H1 (cell line): ENCODE results near the gene CDK5. TPM values are rescaled to one million over a fixed set of nuclear protein-coding genes. Genes with fewer than 3 reads are reported as not detected.

Experiments used
- CTCF ChIA-PET: fragments of 300-600 bp; sonication (Branson Sonifier 250); formaldehyde crosslinking; loops from one replicate; lab custom pipeline; 2021; ENCODE audit not compliant: partially characterized antibody; lab: Charles Lee
- POLR2A ChIA-PET: fragments of 300-600 bp; sonication (Branson Sonifier 250); formaldehyde crosslinking; loops from one replicate; lab custom pipeline; 2021; ENCODE audit warnings: inconsistent platforms; ENCODE audit not compliant: partially characterized antibody; lab: Charles Lee
- DNase-seq, 2 experiments: peaks; one replicate each; pipeline versions ENCODE4 v3.0.0 to v3.0.0-alpha.2; 2010 to 2022; ENCODE audit warnings: low spot score in 2 of 2, low read depth in 1 of 2, mixed read lengths in 1 of 2
- FAIRE-seq: peaks from 2 replicates; lab custom pipeline; 2011; peaks lifted over from hg19 to GRCh38; lab: Jason Lieb, UNC
- H2AFZ ChIP-seq: 2 replicates; pipeline ENCODE4 v1.8.1; 2012; ENCODE audit warnings: low read length, inconsistent platforms
- H2AK5ac ChIP-seq: 2 replicates; pipeline ENCODE4 v1.6.1; 2013; ENCODE audit warnings: low read depth, low read length
- H2BK120ac ChIP-seq: replicated peaks from 2 replicates; pipeline ENCODE3; 2013; ENCODE audit warnings: low read depth, low read length, inconsistent platforms
- H2BK12ac ChIP-seq: 2 replicates; pipeline ENCODE4 v1.6.1; 2013; ENCODE audit warnings: low read depth, low read length
- H2BK15ac ChIP-seq: 2 replicates; pipeline ENCODE4 v1.6.1; 2013; ENCODE audit warnings: low read length
- H2BK20ac ChIP-seq: 2 replicates; pipeline ENCODE4 v1.6.1; 2013; ENCODE audit warnings: low read length
- H2BK5ac ChIP-seq: 2 replicates; pipeline ENCODE4 v1.6.1; 2013; ENCODE audit warnings: low read depth, low read length
- H3K14ac ChIP-seq: 2 replicates; pipeline ENCODE4 v1.6.1; 2013; ENCODE audit warnings: inconsistent platforms; ENCODE audit not compliant: insufficient read length
- H3K18ac ChIP-seq: 2 replicates; pipeline ENCODE4 v1.6.1; 2013; ENCODE audit warnings: low read length; ENCODE audit errors: extremely low read depth
- H3K23ac ChIP-seq: 2 replicates; pipeline ENCODE4 v1.6.1; 2013; ENCODE audit warnings: inconsistent platforms; ENCODE audit not compliant: insufficient read length
- H3K23me2 ChIP-seq: 2 replicates; pipeline ENCODE4 v1.6.1; 2013; ENCODE audit warnings: low read depth, low read length
- H3K27ac ChIP-seq: 2 replicates; pipeline ENCODE4 v1.6.1; 2011; ENCODE audit warnings: low read depth, low read length, inconsistent platforms
- H3K27me3 ChIP-seq, 4 experiments: replicated peaks in 1 of 4; 1 replicate in 1 of 4; 2 replicates in 3 of 4; pipeline versions ENCODE4 v1.6.1 to v1.8.1; 2011 to 2013; ENCODE audit warnings: low read length in 3 of 4, mild to moderate bottlenecking in 3 of 4, inconsistent platforms in 2 of 4, mixed read lengths in 2 of 4, moderate library complexity in 1 of 4; ENCODE audit not compliant: control insufficient read depth in 3 of 4, insufficient read depth in 3 of 4; ENCODE audit errors: extremely low read depth in 1 of 4
- H3K36me3 ChIP-seq, 4 experiments: 2 replicates each; pipeline versions ENCODE4 v1.6.1 to v1.8.1; 2011 to 2013; ENCODE audit warnings: mild to moderate bottlenecking in 4 of 4, low read length in 3 of 4, moderate library complexity in 2 of 4, control low read depth in 1 of 4, inconsistent platforms in 1 of 4; ENCODE audit not compliant: insufficient read depth in 4 of 4, control insufficient read depth in 2 of 4
- H3K4ac ChIP-seq: replicated peaks from 2 replicates; pipeline ENCODE3; 2013; ENCODE audit warnings: low read length, low read depth, mixed read lengths, inconsistent platforms; ENCODE audit not compliant: insufficient read length
- H3K4me1 ChIP-seq, 4 experiments: replicated peaks in 1 of 4; 1 replicate in 1 of 4; 2 replicates in 3 of 4; pipeline versions ENCODE4 v1.6.1 to v1.8.1; 2011 to 2013; ENCODE audit warnings: low read length in 3 of 4, inconsistent platforms in 2 of 4, mixed read lengths in 1 of 4; ENCODE audit not compliant: insufficient read depth in 4 of 4, control insufficient read depth in 3 of 4
- H3K4me2 ChIP-seq, 2 experiments: 2 replicates each; pipeline versions ENCODE4 v1.6.1 to v1.8.1; 2011 to 2013; ENCODE audit warnings: low read depth in 2 of 2, low read length in 2 of 2, control low read depth in 1 of 2, inconsistent platforms in 1 of 2, mild to moderate bottlenecking in 1 of 2; ENCODE audit not compliant: insufficient read depth in 1 of 2
- H3K4me3 ChIP-seq, 4 experiments: fragments of 200-600, 300-600 bp in 1 of 4; sonication (generic), shearing (Covaris generic), sonication (Bioruptor Twin) in 1 of 4; 2 replicates each; pipeline versions ENCODE4 v1.5.1 to v1.8.1; 2011 to 2016; ENCODE audit warnings: low read length in 4 of 4, low read depth in 3 of 4, control low read depth in 2 of 4, inconsistent platforms in 2 of 4, mild to moderate bottlenecking in 2 of 4, mixed read lengths in 1 of 4, moderate library complexity in 1 of 4; ENCODE audit not compliant: insufficient read depth in 2 of 4; ENCODE audit errors: extremely low read depth in 1 of 4
- H3K56ac ChIP-seq: replicated peaks from 2 replicates; pipeline ENCODE3; 2013; ENCODE audit warnings: low read depth, mild to moderate bottlenecking, mixed read lengths, low read length, inconsistent platforms; ENCODE audit not compliant: insufficient read length
- H3K79me1 ChIP-seq: 2 replicates; pipeline ENCODE4 v1.6.1; 2013; ENCODE audit warnings: low read depth, low read length, control low read depth
- H3K79me2 ChIP-seq, 2 experiments: 2 replicates each; pipeline versions ENCODE4 v1.6.1 to v1.8.1; 2012 to 2013; ENCODE audit warnings: low read length in 2 of 2, mild to moderate bottlenecking in 2 of 2, inconsistent platforms in 1 of 2; ENCODE audit not compliant: insufficient read depth in 2 of 2, control insufficient read depth in 1 of 2
- H3K9ac ChIP-seq, 4 experiments: replicated peaks in 1 of 4; 1 replicate in 1 of 4; 2 replicates in 3 of 4; pipeline versions ENCODE4 v1.6.1 to v1.8.1; 2011 to 2013; ENCODE audit warnings: low read depth in 3 of 4, low read length in 3 of 4, control low read depth in 2 of 4, mild to moderate bottlenecking in 2 of 4, moderate library complexity in 2 of 4, inconsistent platforms in 1 of 4; ENCODE audit errors: extremely low read depth in 1 of 4
- H3K9me3 ChIP-seq, 2 experiments: 2 replicates each; pipeline versions ENCODE4 v1.6.1 to v1.8.1; 2012 to 2013; ENCODE audit warnings: mild to moderate bottlenecking in 2 of 2, moderate library complexity in 2 of 2, control low read depth in 1 of 2, inconsistent platforms in 1 of 2, low read depth in 1 of 2, low read length in 1 of 2, mixed read lengths in 1 of 2; ENCODE audit not compliant: insufficient read depth in 2 of 2
- H4K20me1 ChIP-seq, 2 experiments: replicated peaks in 1 of 2; 2 replicates each; pipeline versions ENCODE3 to v1.8.1; 2011 to 2013; ENCODE audit warnings: inconsistent platforms in 2 of 2, low read length in 2 of 2, mild to moderate bottlenecking in 1 of 2; ENCODE audit not compliant: insufficient read depth in 2 of 2, control insufficient read depth in 1 of 2
- H4K5ac ChIP-seq: 2 replicates; pipeline ENCODE4 v1.6.1; 2013; ENCODE audit warnings: low read length, low read depth, mixed read lengths, inconsistent platforms; ENCODE audit not compliant: insufficient read length
- H4K8ac ChIP-seq: 2 replicates; pipeline ENCODE4 v1.8.0; 2013; ENCODE audit warnings: mild to moderate bottlenecking, moderate library complexity, low read length, inconsistent platforms; ENCODE audit not compliant: insufficient read depth; ENCODE audit errors: extremely low read depth
- H4K91ac ChIP-seq: replicated peaks from 2 replicates; pipeline ENCODE3; 2013; ENCODE audit warnings: low read length, mixed read lengths, inconsistent platforms; ENCODE audit not compliant: insufficient read length
- ATF3 ChIP-seq: IDR thresholded peaks from 2 replicates; pipeline ENCODE4 v1.6.1; 2011; ENCODE audit warnings: low read depth, mild to moderate bottlenecking, low read length; ENCODE audit not compliant: insufficient read depth
- CEBPB ChIP-seq: IDR thresholded peaks from 2 replicates; pipeline ENCODE4 v1.6.1; 2012; ENCODE audit warnings: low read depth, low read length
- CHD1 ChIP-seq: IDR thresholded peaks from 2 replicates; pipeline ENCODE4 v1.6.1; 2012; ENCODE audit warnings: low read depth, low read length, improper control_type of control experiment
- KDM4A ChIP-seq: IDR thresholded peaks from one replicate; pipeline ENCODE4 v1.7.1; 2012; ENCODE audit warnings: low read depth, mild to moderate bottlenecking, moderate library complexity, low read length, inconsistent platforms; ENCODE audit not compliant: severe bottlenecking
- POLR2AphosphoS5 ChIP-seq: IDR thresholded peaks from 2 replicates; pipeline ENCODE4 v1.6.1; 2011; ENCODE audit warnings: low read depth, low read length
- RNF2 ChIP-seq: fragments of 200-900, 300-1000 bp; sonication (generic); IDR thresholded peaks from 2 replicates; pipeline ENCODE4 v1.7.1; 2016; ENCODE audit warnings: borderline replicate concordance, low read depth, mild to moderate bottlenecking, antibody characterized with exemption, low read length; ENCODE audit not compliant: poor library complexity, severe bottlenecking; ENCODE audit errors: missing control alignments
- RXRA ChIP-seq: IDR thresholded peaks from 2 replicates; pipeline ENCODE4 v1.6.1; 2011; ENCODE audit warnings: low read depth, mild to moderate bottlenecking, low read length, moderate library complexity; ENCODE audit not compliant: insufficient read depth
- SAP30 ChIP-seq: fragments of 300-600 bp; sonication (generic); IDR thresholded peaks from 2 replicates; pipeline ENCODE4 v1.7.1; 2012; ENCODE audit warnings: low read length, moderate library complexity, mild to moderate bottlenecking, inconsistent platforms; ENCODE audit not compliant: insufficient read depth, insufficient replicate concordance
- TBP ChIP-seq: IDR thresholded peaks from 2 replicates; pipeline ENCODE4 v1.6.1; 2011; ENCODE audit warnings: low read depth, low read length, improper control_type of control experiment
- TCF12 ChIP-seq: IDR thresholded peaks from 2 replicates; pipeline ENCODE4 v1.6.1; 2011; ENCODE audit warnings: low read depth, mild to moderate bottlenecking, low read length
- WGBS, 2 experiments: shearing (Covaris generic) in 1 of 2; methylation state at CpG; one replicate each; pipeline versions ENCODE4 v1.1.6 to v1.1.7; 2013 to 2015; ENCODE audit warnings: low lambda C conversion rate in 2 of 2, mixed read lengths in 2 of 2, inconsistent platforms in 1 of 2, low coverage in 1 of 2, missing lambda C conversion rate in 1 of 2; ENCODE audit not compliant: insufficient replicate concordance in 2 of 2, insufficient coverage in 1 of 2, insufficient read length in 1 of 2; ENCODE audit errors: extremely low coverage in 1 of 2, missing lambda C conversion rate in 1 of 2; 5-methylcytosine and 5-hydroxymethylcytosine counted together
- polyA plus RNA-seq, 7 experiments: library from polyadenylated mRNA; depleted of rRNA in 3 of 7; stranded (reverse) in 5 of 7; unstranded in 2 of 7; fragments of >200 nt in 5 of 7; fragments of 200-250 nt in 2 of 7; gene quantifications; 1 replicate in 5 of 7; 2 replicates in 1 of 7; 4 replicates in 1 of 7; pipeline versions ENCODE4 v1.2.1 to v1.2.3, GENCODE V29; 2011 to 2013; ENCODE audit warnings: missing spikeins in 2 of 7, mixed read lengths in 2 of 7
- total RNA-seq: library from RNA; stranded (reverse); fragmentation: NEBNext Ultra II Directional; extraction: Animal tissue kit (Norgen Biotek cat#: 25700); gene quantifications from 2 replicates; pipeline ENCODE4 v1.2.1, GENCODE V29; 2021

Gene CDK5
- total and polyA plus RNA-seq, 2 of the 8 experiments (the other 6 are each of a cell fraction or from before 2014, with no cell fraction given) = 22.8 to 37.2 TPM

DNA sequence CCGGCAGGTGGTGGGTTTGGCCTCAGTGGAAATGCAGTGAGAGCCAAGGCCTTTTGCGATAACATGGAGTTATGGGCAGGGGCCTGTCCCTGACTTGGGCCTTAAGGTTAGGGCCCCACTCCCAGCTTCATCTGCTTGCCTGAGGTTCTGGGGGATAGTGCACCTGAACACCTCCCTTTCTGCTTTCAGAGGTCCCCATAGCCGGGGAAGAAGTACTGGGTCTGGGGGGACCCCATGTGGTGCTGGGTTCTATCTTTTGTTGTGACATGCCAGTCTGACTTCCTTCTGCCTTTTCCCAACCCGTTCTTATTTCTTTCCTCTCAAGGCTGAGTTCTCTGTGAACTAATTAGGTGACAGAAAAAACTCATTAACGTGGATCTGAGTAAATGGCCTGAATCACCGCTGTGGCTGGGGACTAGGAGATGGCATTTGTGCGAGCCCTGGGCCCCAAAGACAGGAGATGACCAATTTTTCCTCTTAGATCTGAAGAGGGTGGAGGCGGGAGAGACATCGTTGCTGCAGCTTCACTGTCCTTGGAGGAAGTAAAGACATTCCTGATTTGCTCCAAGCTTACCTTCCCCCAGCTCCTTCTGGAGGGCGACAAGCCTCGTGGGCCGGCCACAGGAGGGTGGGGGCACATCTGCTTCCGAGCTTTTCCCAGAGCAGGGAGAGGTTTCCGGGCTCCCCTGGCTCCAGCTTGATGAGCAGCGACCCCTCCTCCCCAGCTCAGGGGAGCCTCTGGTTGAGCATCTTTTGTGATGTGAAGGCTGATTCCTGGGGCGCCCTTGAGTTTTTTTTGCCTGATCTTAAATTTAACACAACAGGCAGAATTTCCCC lies 30.5 kb upstream of the CDK5 start:
- Histone ChIP-seq H2AFZ (no peak overlapping the region), H4K91ac (no peak overlapping the region), H3K23ac (no peak overlapping the region), H2BK120ac (no peak overlapping the region), H4K5ac (no peak overlapping the region), H3K14ac (no peak overlapping the region), H2BK12ac (no peak overlapping the region), H3K4me2 (peak overlapping the region; percentile 73 to 83), H2BK5ac (no peak overlapping the region), H3K18ac (no peak overlapping the region), H3K4me3 (peak overlapping the region; percentile 58 to 75 (median 66)), H3K23me2 (peaks cover 20% of the 10 kb centered on the region; the same call in 1 of the 2 replicates), H2BK20ac (no peak overlapping the region), H3K9ac (peak overlapping the region in 2 of 4 experiments; percentile 60 to 67; a peak in 4 of 7 replicates), H4K20me1 (peaks cover 32 to 47% of the 10 kb centered on the region in 2 experiments), H2AK5ac (no peak overlapping the region), H3K27me3 (peaks cover 0 to 28% (median 14%) of the 10 kb centered on the region in 4 experiments; a peak in 6 of 7 replicates), H3K4me1 (peaks cover 6 to 40% (median 23%) of the 10 kb centered on the region in 4 experiments), H3K56ac (no peak overlapping the region), H3K4ac (peak overlapping the region; percentile 32), H3K27ac (no peak overlapping the region), H3K36me3 (no peaks in the 10 kb centered on the region), H3K79me2 (peaks cover 6 to 51% of the 10 kb centered on the region in 2 experiments; a peak in 3 of 4 replicates), H4K8ac (no peak overlapping the region; the same call in 1 of the 2 replicates), H3K9me3 (no peaks in the 10 kb centered on the region), H3K79me1 (peaks cover 7% of the 10 kb centered on the region; the same call in 1 of the 2 replicates), H2BK15ac (0 out of 2 replicates have a peak overlapping the region, but pooled peaks have one; percentile 53)
- FAIRE-seq (no peak), DNase-seq (no peak)
- WGBS, 2 experiments = 13% methylated on average over 16 of the region's 16 CpGs; no CpG with 5 or more reads in 1 of the 2 experiments
- POLR2A ChIA-PET = interaction anchor here (0.6 to 4.9 kb wide), 7 partner anchors 11 to 69 kb away, joined by 3 to 33 read pairs (median 3); partner anchors contain the start of gene ABCB8
- TF ChIP-seq CEBPB = no peak
- no peak; the same call in 1 of the 2 replicates for TF ChIP-seq POLR2AphosphoS5
- TF ChIP-seq CHD1 = no peak
- no peak for TF ChIP-seq SAP30
- TF ChIP-seq TCF12 = no peak
- TF ChIP-seq TBP = no peak
- TF ChIP-seq RNF2 = no peak
- no peak for TF ChIP-seq KDM4A
- TF ChIP-seq ATF3 = no peak
- no peak for TF ChIP-seq RXRA
- CTCF ChIA-PET = interaction anchor here (0.8 to 15.1 kb wide), 13 partner anchors 11 to 139 kb away, joined by 3 to 448 read pairs (median 4); partner anchors contain the start of genes ABCB8 and ABCF2
